Astrocyte (in vitro differentiated cells and primary cell): ENCODE data around the gene SHC1.

Source experiments
- EZH2 ChIP-seq: IDR thresholded peaks from 2 replicates; pipeline ENCODE4 v1.6.1; 2012; ENCODE audit warnings: mild to moderate bottlenecking, low read length, inconsistent platforms; ENCODE audit not compliant: insufficient read depth
- TF ChIP-seq, protein P1 (sequence below): IDR thresholded peaks from 2 replicates; pipeline ENCODE4 v1.5.1; 2011; ENCODE audit warnings: low read depth, mild to moderate bottlenecking, inconsistent platforms, low read length, moderate library complexity; ENCODE audit not compliant: insufficient read depth

DNA sequence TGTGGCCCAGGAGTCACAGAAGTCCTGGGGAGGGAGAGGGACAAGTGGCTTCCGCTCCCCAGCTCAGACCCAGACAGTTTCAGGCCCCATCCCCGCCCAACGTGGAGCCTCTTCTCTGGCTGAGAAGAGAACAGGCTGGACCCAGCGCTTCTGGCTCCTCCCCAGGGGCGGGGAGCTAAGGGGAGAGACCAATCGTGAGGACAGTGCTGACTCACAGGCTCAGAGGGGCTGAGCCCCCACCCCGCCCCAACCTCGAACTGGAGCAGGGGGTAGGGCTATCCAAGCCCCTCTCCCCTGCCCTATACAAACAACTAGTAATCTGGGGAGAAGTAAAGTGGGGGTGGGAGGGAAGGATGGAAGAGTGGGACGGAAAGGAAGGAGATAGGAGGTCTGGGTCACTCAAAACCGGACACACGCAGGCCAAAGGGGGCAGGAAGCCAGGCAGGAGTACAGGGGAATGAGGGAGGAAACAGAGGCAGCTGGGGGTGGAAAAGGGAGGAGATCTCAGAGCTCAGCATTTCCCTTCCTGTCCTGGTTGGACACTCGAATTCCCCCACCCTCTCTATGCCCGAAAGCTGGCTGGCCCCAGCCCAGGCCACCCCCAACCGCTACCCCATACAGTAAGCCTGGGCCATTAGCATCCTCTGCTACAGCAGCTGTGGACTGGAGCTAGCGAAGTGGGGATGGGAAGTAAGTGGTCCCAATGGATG lies at the start of gene SHC1:
- no peak for TF ChIP-seq EZH2
- TF ChIP-seq, protein P1, sequence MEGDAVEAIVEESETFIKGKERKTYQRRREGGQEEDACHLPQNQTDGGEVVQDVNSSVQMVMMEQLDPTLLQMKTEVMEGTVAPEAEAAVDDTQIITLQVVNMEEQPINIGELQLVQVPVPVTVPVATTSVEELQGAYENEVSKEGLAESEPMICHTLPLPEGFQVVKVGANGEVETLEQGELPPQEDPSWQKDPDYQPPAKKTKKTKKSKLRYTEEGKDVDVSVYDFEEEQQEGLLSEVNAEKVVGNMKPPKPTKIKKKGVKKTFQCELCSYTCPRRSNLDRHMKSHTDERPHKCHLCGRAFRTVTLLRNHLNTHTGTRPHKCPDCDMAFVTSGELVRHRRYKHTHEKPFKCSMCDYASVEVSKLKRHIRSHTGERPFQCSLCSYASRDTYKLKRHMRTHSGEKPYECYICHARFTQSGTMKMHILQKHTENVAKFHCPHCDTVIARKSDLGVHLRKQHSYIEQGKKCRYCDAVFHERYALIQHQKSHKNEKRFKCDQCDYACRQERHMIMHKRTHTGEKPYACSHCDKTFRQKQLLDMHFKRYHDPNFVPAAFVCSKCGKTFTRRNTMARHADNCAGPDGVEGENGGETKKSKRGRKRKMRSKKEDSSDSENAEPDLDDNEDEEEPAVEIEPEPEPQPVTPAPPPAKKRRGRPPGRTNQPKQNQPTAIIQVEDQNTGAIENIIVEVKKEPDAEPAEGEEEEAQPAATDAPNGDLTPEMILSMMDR = no peak
